SH-SY5Y (cell line): Measurements from ENCODE around the gene TOM1L1.

Source experiments
- GATA2 ChIP-seq: IDR thresholded peaks from 2 replicates; pipeline ENCODE4 v1.6.1; 2011; ENCODE audit warnings: mild to moderate bottlenecking, low read depth, low read length
- GATA3 ChIP-seq: IDR thresholded peaks from 2 replicates; pipeline ENCODE4 v1.6.1; 2011; ENCODE audit warnings: low read depth, mild to moderate bottlenecking, low read length, moderate library complexity

- no peak for TF ChIP-seq GATA2
- TF ChIP-seq GATA3, result no peak
Measured at GRCh38 chr17:54920819-54921218, 20.2 kb downstream of the TOM1L1 start.
